NK-92 (cell line): ENCODE measurements around the gene ANKRD13A.
"Not testable (repeated sequence)": the region's sequence is repeated elsewhere in the genome, so short reads cannot be mapped to it uniquely, and the experiment has no call there.

Source experiments
- DNase-seq: peaks from one replicate; lab custom pipeline; 2025; ENCODE audit not compliant: unreplicated experiment; lab: John Stamatoyannopoulos, UW

The ANKRD13A gene

DNA sequence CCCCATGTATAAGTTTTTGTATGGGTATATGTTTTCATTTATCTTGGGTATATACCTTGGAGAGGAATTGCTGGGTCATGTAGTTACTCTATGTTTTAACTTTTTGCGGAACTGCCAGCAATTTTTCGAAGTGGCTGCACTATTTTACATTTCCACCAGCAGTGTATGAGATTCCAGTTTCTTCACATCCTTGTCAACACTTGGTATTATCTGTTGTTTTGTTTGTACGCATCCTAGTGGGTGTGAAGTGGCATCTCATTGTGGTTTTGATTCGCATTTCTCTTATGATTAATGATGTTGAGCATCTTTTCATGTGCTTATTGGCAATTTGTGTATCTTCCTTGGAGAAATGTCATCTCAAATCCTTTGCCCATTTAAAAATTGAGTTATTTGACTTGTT lies 6.9 kb downstream of the ANKRD13A start:
- no peak for DNase-seq

DNA sequence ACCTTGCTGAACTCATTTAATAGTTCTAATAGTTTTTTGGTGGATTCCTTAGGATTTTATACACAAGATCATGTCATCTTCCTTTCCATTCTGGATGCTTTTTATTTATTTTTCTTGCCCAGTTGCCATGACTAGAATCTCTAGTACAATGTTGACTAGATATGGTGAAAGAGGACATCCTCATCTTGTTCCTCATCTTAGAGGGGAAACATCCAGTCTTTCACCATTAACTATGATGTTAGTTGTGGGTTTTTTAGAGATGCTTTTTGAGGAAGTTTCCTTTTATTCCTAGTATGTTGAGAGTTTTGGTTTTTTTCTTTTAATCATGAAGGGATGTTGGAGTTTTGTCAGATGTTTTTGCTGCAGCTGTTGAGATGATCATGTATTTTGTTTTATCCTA lies 8.7 kb downstream of the ANKRD13A start:
- DNase-seq: no peak

- not testable (repeated sequence) for DNase-seq
These were observed 9.6 kb downstream of the ANKRD13A start for GRCh38 chr12:110008681-110009398.

DNA sequence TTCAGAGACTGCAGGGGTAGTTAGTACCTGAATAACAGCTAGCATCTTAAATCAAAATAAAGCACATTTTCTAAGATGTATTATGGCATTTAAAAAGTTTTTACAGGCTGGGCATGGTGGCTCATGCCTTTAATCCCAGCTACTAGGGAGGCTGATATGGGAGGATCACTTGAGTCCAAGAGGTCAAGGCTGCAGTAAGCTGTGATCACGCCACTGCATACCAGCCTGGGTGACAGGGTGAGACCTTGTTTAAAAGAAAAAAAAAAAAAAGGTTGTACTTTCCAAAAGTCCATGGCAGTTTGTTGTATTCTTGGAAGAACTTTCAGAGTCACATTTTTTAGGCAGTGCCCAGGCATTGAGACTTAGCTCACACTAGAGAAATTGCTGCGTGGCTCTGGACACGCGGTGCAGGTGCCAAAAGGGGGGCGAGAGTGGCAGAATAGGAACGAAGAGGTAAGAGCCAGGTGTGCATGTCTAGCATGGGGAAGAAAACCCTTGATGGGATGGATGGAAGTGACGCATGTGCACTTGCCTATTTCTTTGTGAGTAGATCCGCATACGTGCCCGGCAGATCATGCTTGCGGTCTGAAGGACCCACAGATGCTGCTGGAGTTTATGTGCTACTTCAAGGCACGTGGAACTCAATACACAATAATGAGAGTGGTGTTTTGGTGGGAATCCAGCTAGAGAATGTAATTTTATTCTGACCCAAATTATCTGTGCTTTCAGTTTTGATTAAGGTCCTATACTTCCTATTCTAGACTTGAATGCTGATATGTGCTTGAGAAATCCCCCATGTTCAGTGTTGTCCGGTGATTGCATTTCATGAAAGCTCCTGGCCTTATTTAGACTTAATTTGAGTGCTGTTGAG lies 11.9 kb downstream of the ANKRD13A start:
- no peak for DNase-seq

DNA sequence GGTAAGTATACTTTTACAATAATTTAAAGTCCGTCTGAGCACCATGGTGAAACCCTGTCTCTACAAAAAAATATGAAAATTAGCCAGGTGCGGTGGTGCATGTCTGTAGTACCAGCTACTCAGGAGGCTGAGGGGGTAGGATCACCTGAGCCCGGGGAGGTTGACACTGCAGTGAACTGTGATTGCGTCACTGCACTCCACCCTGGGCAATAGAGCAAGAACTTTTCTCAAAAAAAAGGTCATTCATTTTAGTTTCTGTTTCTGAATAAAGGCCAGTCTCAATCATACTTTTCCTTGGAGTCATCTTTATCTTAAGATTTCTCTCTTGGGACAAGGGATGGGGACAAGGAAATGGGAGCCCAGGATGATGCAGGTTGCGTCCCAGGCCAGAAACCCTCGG lies 12.9 kb downstream of the ANKRD13A start:
- DNase-seq: no peak

DNA sequence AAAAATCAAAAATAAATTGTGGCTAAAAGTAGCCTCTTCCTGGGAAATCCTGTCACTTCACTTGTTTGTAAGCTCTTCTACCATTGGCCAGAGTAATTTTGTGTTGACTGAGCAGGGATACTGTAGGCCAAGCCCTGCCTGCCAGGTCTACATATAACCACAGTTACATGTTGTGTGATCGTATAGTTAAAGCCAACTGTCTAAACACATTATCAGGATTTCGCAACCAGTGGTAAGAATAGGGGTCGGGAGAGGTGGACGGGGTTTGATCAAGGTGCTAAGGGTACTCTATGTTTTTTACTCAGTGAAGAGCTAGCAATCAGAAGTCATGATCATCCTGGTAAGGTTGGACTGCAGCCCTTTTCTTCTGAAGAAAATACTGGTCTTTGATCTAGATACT lies 13.4 kb downstream of the ANKRD13A start:
- DNase-seq: no peak

DNA sequence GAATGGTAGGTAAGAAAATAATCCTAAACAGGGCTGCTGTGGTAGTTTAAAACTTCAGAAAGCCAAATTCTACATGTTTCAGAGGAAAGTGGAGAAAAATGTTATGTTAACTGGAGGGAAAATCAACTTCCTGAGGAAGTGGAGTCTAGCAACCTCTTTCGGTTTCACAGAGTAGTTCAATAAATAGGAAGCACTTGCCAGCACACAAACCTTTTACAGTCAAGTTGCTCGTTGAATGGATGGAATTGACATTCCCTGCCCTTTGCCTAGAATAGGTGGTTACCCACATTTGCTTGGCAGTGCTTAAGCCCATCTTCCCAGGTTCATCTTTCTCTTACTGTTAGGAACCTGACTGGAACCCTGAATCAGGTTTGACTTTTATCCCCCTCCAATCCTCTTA lies 15.9 kb downstream of the ANKRD13A start:
- no peak for DNase-seq

DNA sequence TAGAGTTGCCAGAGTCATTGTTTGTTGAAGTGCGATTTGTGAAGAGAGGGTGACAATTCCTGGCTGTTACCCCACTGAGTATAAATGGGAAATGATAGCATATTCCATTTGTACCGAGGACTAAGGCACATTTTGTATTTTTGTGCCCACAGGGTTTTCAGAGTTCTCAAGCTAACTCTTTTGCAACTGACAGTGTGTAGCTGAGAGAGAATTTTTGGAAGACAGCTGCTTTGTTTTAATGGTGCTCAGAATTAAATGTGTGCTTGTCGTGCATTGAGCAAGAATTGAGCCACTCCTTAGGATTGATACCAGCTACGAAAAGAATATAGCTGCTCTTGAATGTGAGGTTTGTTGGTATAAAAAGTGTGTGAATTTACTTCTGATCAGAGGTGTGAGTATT lies 21.7 kb downstream of the ANKRD13A start:
- DNase-seq: no peak

DNA sequence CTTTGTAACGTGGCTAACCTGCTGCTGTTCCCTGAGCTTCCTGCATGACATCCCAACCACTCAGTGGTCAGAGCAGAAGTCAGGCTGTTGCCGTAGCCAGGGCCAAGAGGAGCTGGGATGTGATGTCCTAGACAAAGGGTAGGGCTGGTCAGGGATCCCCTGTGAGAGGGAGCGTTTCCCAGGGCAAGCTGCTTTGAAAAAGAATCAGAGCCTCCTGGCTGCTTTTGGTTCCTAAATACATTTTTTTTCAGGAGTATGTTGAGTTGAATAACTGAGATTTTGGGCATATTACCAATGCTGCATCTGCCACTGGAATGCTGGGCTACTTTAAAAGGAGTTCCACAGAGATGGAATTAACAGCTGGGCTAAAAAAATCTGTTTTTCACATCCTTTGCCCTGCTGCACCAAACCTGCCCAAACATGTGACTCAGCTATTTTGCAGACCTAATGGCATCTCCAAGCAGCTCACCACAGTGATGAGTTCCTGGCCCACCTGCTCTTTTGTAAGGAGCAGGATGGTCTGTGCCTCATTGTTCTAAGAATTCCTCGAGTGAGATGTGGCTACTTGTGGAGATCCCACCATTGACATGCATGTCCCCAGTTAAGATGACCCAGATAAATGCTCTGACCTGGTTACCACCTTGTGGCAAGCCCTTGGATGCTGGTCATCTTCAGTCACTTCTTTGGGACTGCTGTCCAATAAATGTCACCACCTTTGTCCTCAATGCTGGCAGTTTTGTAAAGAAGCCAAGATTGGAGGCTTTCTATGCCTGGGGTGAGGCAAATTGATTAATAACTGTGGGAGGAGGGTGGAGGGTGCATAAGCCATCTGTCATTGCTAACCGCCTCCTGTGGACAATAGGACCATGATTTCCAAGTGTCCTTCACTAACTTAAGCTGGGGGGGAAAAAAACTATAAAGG lies 24.1 kb downstream of the ANKRD13A start:
- no peak for DNase-seq

DNA sequence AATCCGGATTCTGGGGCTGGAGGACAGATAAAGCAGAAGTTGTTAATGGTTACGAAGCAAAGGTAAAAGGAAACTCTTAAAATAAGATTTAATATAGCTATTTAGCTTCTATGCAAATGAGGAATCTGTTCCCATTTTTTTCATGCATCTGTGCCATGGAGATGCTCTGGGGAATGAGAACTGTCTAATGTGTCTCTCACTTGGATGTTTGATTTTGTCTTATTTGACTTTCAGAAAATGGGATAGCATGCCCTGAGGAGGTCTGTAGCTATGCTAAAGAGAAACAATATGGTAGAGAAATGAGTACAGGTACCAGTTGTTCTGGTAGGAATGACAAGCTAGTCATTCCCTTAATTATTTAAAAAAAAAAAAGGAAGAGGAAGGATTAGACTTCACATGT lies 24.8 kb downstream of the ANKRD13A start:
- no peak for DNase-seq

GRCh38 chr12:110028323-110028722 lies 29.1 kb downstream of the ANKRD13A start:
- no peak for DNase-seq

DNA sequence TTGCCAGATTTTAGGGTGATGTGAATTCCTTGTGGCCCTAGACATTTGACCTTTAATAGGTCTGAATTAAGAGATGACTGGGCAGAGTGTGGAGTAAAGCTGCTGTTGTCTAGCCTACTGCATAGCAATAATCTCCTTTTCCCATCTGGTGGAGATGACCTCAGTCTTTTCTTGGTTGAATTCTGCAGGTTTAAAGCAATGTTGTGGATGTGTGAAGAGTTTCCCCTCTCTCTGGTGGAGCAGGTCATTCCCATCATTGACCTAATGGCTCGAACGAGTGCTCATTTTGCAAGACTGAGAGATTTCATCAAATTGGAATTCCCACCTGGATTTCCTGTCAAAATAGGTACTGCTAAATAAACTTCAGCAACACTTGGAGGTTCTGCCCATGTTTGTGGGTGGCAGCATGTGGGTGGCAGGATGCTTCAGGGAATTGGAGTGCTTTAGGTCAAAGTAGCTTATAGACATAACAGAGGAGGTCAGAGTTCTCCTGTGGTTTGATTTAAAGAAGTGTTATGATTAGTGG lies 30.1 kb downstream of the ANKRD13A start:
- no peak for DNase-seq

DNA sequence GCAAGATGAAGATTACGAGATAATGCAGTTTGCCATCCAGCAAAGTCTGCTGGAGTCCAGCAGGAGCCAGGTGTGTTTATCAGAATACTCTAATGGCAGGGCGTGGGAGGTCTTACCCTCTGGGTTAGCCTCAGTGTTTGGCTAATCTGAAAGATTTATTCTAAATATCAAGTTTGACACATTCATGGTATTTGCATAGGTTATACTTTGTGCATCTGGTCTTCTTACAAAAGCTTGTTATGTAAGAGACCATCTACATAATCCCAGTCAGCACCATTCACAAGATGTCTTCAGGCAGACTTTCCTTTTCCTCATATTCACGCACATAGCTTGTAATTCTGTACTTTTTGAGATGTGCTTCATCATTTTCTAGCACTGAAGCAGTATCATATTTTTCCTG lies 34.7 kb downstream of the ANKRD13A start:
- DNase-seq: no peak

- DNase-seq: no peak
These were observed 36.4 kb downstream of the ANKRD13A start for GRCh38 chr12:110035534-110036104.

GRCh38 chr12:110037315-110037714 lies 38.1 kb downstream of the ANKRD13A start:
- no peak for DNase-seq

DNA sequence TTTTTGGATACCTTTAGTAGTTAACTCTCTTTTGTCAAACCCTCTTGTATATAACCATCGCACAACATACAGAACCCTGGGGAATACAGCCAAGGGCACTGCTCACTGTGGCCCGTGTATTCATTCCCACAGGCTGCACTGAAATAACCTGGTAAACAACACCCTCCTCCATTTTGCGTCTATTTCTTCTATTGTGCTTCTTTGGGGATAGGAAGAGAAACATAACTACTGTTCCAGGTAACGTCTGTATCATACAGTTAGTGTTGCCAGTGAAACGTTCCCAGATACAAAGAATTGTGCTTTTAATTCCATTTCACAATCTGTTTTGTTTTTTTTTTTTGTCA lies 39.5 kb downstream of the ANKRD13A start:
- no peak for DNase-seq

- DNase-seq: no peak
These were observed 40.0 kb downstream of the ANKRD13A start for GRCh38 chr12:110039085-110039807.

DNA sequence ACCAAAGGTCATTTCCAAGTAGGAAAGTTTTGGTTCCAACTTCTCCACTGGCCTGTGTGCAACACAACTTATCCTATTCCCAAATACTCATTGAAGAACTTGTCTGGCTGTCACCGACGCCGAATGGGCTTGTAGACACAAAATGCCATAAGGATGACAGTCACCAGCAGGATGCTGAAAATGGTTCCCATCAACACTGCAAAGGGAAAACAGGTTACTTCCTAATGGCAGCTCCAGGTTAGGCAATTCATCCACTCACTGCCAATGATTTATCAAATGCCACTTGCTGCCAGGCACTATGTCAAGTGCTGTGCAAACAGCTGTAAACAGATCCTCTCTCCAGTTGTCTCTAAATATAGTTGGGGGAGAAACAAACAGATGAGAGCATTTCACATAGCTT lies 43.0 kb downstream of the ANKRD13A start:
- no peak for DNase-seq

DNA sequence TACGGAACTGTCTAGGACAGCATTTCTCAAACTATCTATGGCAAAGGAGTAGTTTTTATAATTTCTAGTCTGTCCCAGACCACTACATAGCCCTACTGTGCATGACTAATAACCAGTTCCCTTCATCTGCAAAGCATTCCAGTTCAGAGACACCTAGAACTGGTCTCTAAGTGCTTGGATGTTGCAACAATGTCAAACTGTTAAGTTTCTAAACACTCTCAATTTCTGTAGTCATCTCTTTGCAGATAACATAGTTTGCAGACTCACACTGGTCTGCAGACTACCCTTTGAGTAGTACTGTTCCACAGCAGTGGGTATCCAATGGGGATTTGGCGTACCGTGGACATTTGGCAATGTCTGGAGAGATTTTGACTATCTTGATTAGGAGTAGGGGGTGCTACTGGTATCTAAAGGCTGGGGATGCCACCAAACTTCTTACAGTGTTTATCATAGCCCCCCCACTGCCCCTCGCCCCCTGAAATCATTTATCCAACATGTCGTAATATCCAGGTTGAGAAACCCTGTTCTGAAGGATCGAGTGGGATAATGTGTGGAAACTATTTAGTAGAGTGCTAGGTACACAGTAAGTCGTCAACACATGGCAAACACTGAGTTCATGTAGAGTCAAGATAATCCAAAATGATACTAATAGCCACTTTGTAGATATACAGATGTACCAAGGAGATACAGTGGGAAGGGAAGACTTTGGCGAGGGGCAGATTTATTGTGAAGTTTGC lies 47.4 kb downstream of the ANKRD13A start:
- DNase-seq: no peak
